GM21529 (cell line): Measurements from ENCODE around the gene SMCO3.

ENCODE experiments used
- ATAC-seq: cut with Tn5 transposase; IDR thresholded peaks from one replicate; pipeline ENCODE4 v1.9.1; 2021; ENCODE audit not compliant: unreplicated experiment

The SMCO3 gene

GRCh38 chr12:14828892-14829291 is 14.9 kb upstream of the SMCO3 start:
- peak; percentile 82 for ATAC-seq

- ATAC-seq: no peak
Observed at GRCh38 chr12:14827043-14827442, 13.1 kb upstream of the SMCO3 start.

- no peak for ATAC-seq
Observed at GRCh38 chr12:14826491-14826890, 12.5 kb upstream of the SMCO3 start.

GRCh38 chr12:14825256-14825655 is 11.3 kb upstream of the SMCO3 start:
- ATAC-seq: no peak

- no peak for ATAC-seq
Observed at GRCh38 chr12:14824012-14824634, 10.1 kb upstream of the SMCO3 start.

GRCh38 chr12:14811486-14811885 is 2.5 kb downstream of the SMCO3 start:
- no peak for ATAC-seq

- no peak for ATAC-seq
Observed at GRCh38 chr12:14810953-14811483, 3.0 kb downstream of the SMCO3 start.

- ATAC-seq: no peak
Observed at GRCh38 chr12:14810167-14810952, 3.6 kb downstream of the SMCO3 start.

- peak; percentile 12 for ATAC-seq
Observed at GRCh38 chr12:14803830-14804160, 10.2 kb downstream of the SMCO3 start.

GRCh38 chr12:14803011-14803829 is 10.8 kb downstream of the SMCO3 start, which contains the start of the genes C12orf60 and WBP11:
Gene C12orf60, plus strand, starts transcription at chr12:14803670. Its CDS starts 19,266 bp downstream, at chr12:14822936.
Gene WBP11, minus strand, starts transcription at chr12:14803478. Its CDS starts 2,095 bp downstream, at chr12:14801383.
- ATAC-seq: peak; percentile 99

GRCh38 chr12:14802721-14803010 is 11.3 kb downstream of the SMCO3 start:
- no peak for ATAC-seq

GRCh38 chr12:14802247-14802646 is 11.7 kb downstream of the SMCO3 start:
- ATAC-seq: no peak

GRCh38 chr12:14795028-14795448 is 18.9 kb downstream of the SMCO3 start:
- ATAC-seq: no peak

GRCh38 chr12:14785568-14785967 is 28.4 kb downstream of the SMCO3 start:
- ATAC-seq: no peak

GRCh38 chr12:14784471-14784870 is 29.5 kb downstream of the SMCO3 start:
- ATAC-seq: no peak

- peak; percentile 57 for ATAC-seq
Observed at GRCh38 chr12:14782756-14783155, 31.2 kb downstream of the SMCO3 start.

- no peak for ATAC-seq
Observed at GRCh38 chr12:14781563-14781962, 32.4 kb downstream of the SMCO3 start.

GRCh38 chr12:14780859-14781258 is 33.1 kb downstream of the SMCO3 start:
- ATAC-seq: no peak

GRCh38 chr12:14779834-14780233 is 34.1 kb downstream of the SMCO3 start:
- no peak for ATAC-seq

- ATAC-seq: no peak
Observed at GRCh38 chr12:14777271-14777670, 36.7 kb downstream of the SMCO3 start.

- no peak for ATAC-seq
Observed at GRCh38 chr12:14776236-14776961, 37.6 kb downstream of the SMCO3 start.
